GM12892 (cell line): ENCODE results near the gene TMC6.
A peak's percentile ranks its signal among the peaks of the same experiment; 100 is the strongest.
"Not testable (repeated sequence)": the region's sequence is repeated elsewhere in the genome, so short reads cannot be mapped to it uniquely, and the experiment has no call there.

Source experiments
- DNase-seq: peaks from one replicate; pipeline ENCODE4 v3.0.0; 2011; ENCODE audit not compliant: insufficient read length
- FAIRE-seq: peaks from 2 replicates; lab custom pipeline; 2011; peaks lifted over from hg19 to GRCh38; lab: Jason Lieb, UNC
- POLR2A ChIP-seq: IDR thresholded peaks from 2 replicates; pipeline ENCODE4 v1.6.1; 2011; ENCODE audit warnings: low read depth, low read length, control low read depth
- POLR2AphosphoS5 ChIP-seq: IDR thresholded peaks from 2 replicates; pipeline ENCODE4 v1.6.1; 2011; ENCODE audit warnings: low read depth, low read length, control low read depth
- TAF1 ChIP-seq: IDR thresholded peaks from 2 replicates; pipeline ENCODE4 v1.6.1; 2011; ENCODE audit warnings: low read depth, mild to moderate bottlenecking, control low read depth, low read length, borderline replicate concordance

The TMC6 gene

GRCh38 chr17:78124836-78125137 lies 3.8 kb downstream of the TMC6 start:
- FAIRE-seq = no peak
- DNase-seq = no peak

GRCh38 chr17:78124081-78124835 lies 4.3 kb downstream of the TMC6 start:
- FAIRE-seq (peak; percentile 93), DNase-seq (peak; percentile 84)
- TF ChIP-seq TAF1 (no peak), POLR2A (peak; percentile 48; the same call in 1 of the 2 replicates), POLR2AphosphoS5 (0 out of 2 replicates have a peak, but pooled peaks have one; percentile 16)

More at GRCh38 chr17:78124836-78125137, 3.8 kb downstream of the TMC6 start:
- TF ChIP-seq POLR2AphosphoS5 = 0 out of 2 replicates have a peak, but pooled peaks have one; percentile 11
- no peak for TF ChIP-seq POLR2A

GRCh38 chr17:78123258-78123929 lies 5.2 kb downstream of the TMC6 start:
- FAIRE-seq = no peak
- TF ChIP-seq TAF1 = no peak
- TF ChIP-seq POLR2A = no peak
- TF ChIP-seq POLR2AphosphoS5 = no peak

GRCh38 chr17:78122931-78123249 lies 5.7 kb downstream of the TMC6 start:
- FAIRE-seq = no peak
- no peak for DNase-seq
- TF ChIP-seq POLR2A (no peak), TAF1 (no peak), POLR2AphosphoS5 (no peak)

More at GRCh38 chr17:78123258-78123929, 5.2 kb downstream of the TMC6 start:
- no peak for DNase-seq

- FAIRE-seq (no peak), DNase-seq (no peak)
- no peak for TF ChIP-seq POLR2A
- no peak for TF ChIP-seq TAF1
- no peak for TF ChIP-seq POLR2AphosphoS5
Observed at GRCh38 chr17:78122216-78122930, 6.2 kb downstream of the TMC6 start.

- DNase-seq (no peak), FAIRE-seq (peak; percentile 30)
- TF ChIP-seq POLR2A = no peak
- TF ChIP-seq POLR2AphosphoS5 = 0 out of 2 replicates have a peak, but pooled peaks have one; percentile 5
Observed at GRCh38 chr17:78121801-78122215, 6.7 kb downstream of the TMC6 start.

GRCh38 chr17:78120971-78121800 lies 7.4 kb downstream of the TMC6 start:
- TF ChIP-seq POLR2AphosphoS5 (0 out of 2 replicates have a peak, but pooled peaks have one; percentile 16), TAF1 (no peak)
- no peak for DNase-seq
- peak; percentile 46 for FAIRE-seq

- DNase-seq (no peak), FAIRE-seq (no peak)
- no peak for TF ChIP-seq POLR2AphosphoS5
Observed at GRCh38 chr17:78120537-78120936, 8.0 kb downstream of the TMC6 start.

GRCh38 chr17:78118801-78119241 lies 9.7 kb downstream of the TMC6 start:
- FAIRE-seq = no peak
- DNase-seq = no peak
- TF ChIP-seq POLR2A (no peak), POLR2AphosphoS5 (no peak), TAF1 (no peak)

GRCh38 chr17:78117027-78117981 lies 11.3 kb downstream of the TMC6 start:
- FAIRE-seq = no peak
- TF ChIP-seq TAF1 (no peak), POLR2A (no peak), POLR2AphosphoS5 (no peak)
- no peak for DNase-seq

- FAIRE-seq (no peak), DNase-seq (no peak)
- TF ChIP-seq POLR2AphosphoS5 (no peak), TAF1 (no peak), POLR2A (no peak)
Observed at GRCh38 chr17:78116411-78116810, 12.1 kb downstream of the TMC6 start.

- not testable (repeated sequence) for FAIRE-seq, DNase-seq
Observed at GRCh38 chr17:78115803-78116202, 12.8 kb downstream of the TMC6 start.
